Activated naive CD8-positive, alpha-beta T cell treated with anti-CD3 and anti-CD28 coated beads, Interleukin-2, amount 50 U/mL, for 24 hours (primary cell): Measurements from ENCODE around the gene UBR4.
A peak's percentile ranks its signal among the peaks of the same experiment; 100 is the strongest.

Experiments
- ATAC-seq: fragments of 150-1000 bp; cut with Tn5 transposase; one replicate; pipeline ENCODE4 v1.10.0; 2021
- DNase-seq: peaks from one replicate; pipeline ENCODE4 v3.0.0; 2021
- H3K27ac Mint-ChIP-seq: one replicate; pipeline ENCODE4 v1.8.0; 2021; ENCODE audit warnings: mild to moderate bottlenecking, mixed read lengths
- H3K27me3 Mint-ChIP-seq: one replicate; pipeline ENCODE4 v1.8.0; 2021; ENCODE audit warnings: mixed read lengths
- H3K36me3 Mint-ChIP-seq: one replicate; pipeline ENCODE4 v1.8.0; 2021; ENCODE audit warnings: low read depth, mixed read lengths
- H3K4me1 Mint-ChIP-seq: one replicate; pipeline ENCODE4 v1.8.0; 2021; ENCODE audit warnings: mixed read lengths
- H3K4me3 Mint-ChIP-seq: one replicate; pipeline ENCODE4 v1.8.0; 2021; ENCODE audit warnings: mild to moderate bottlenecking, moderate library complexity, mixed read lengths
- H3K9me3 Mint-ChIP-seq: one replicate; pipeline ENCODE4 v1.8.0; 2021; ENCODE audit warnings: mixed read lengths

The UBR4 gene

GRCh38 chr1:19123837-19124236 lies 86.2 kb downstream of the UBR4 start:
- H3K27me3 Mint-ChIP-seq: no peaks in the 10 kb centered on the region
- H3K36me3 Mint-ChIP-seq: peaks cover 92% of the 10 kb centered on the region
- H3K4me3 Mint-ChIP-seq: peak overlapping the region; percentile 56
- peak overlapping the region; percentile 90 for H3K27ac Mint-ChIP-seq
- DNase-seq: peak; percentile 35
- peak; percentile 65 for ATAC-seq
- no peaks in the 10 kb centered on the region for H3K9me3 Mint-ChIP-seq
- peaks cover 39% of the 10 kb centered on the region for H3K4me1 Mint-ChIP-seq

- H3K9me3 Mint-ChIP-seq: no peaks in the 10 kb centered on the region
- H3K27me3 Mint-ChIP-seq: no peaks in the 10 kb centered on the region
- H3K27ac Mint-ChIP-seq: no peak overlapping the region
- DNase-seq (no peak), ATAC-seq (no peak)
- no peak overlapping the region for H3K4me3 Mint-ChIP-seq
- H3K36me3 Mint-ChIP-seq: peaks cover 91% of the 10 kb centered on the region
- peaks cover 39% of the 10 kb centered on the region for H3K4me1 Mint-ChIP-seq
Measured at GRCh38 chr1:19122668-19123067, 87.4 kb downstream of the UBR4 start.

GRCh38 chr1:19121192-19121591 lies 88.9 kb downstream of the UBR4 start:
- ATAC-seq (no peak), DNase-seq (no peak)
- H3K4me1 Mint-ChIP-seq: peaks cover 28% of the 10 kb centered on the region
- H3K4me3 Mint-ChIP-seq: no peak overlapping the region
- H3K36me3 Mint-ChIP-seq: peaks cover 92% of the 10 kb centered on the region
- H3K27me3 Mint-ChIP-seq: no peaks in the 10 kb centered on the region
- H3K9me3 Mint-ChIP-seq: no peaks in the 10 kb centered on the region
- peak overlapping the region; percentile 20 for H3K27ac Mint-ChIP-seq

GRCh38 chr1:19120070-19120469 lies 90.0 kb downstream of the UBR4 start:
- Mint-ChIP-seq H3K36me3 (peaks cover 87% of the 10 kb centered on the region), H3K9me3 (no peaks in the 10 kb centered on the region), H3K4me3 (no peak overlapping the region), H3K27ac (no peak overlapping the region), H3K4me1 (peaks cover 17% of the 10 kb centered on the region), H3K27me3 (no peaks in the 10 kb centered on the region)
- DNase-seq (no peak), ATAC-seq (no peak)

- ATAC-seq (no peak), DNase-seq (no peak)
- peaks cover 76% of the 10 kb centered on the region for H3K36me3 Mint-ChIP-seq
- H3K4me1 Mint-ChIP-seq: no peaks in the 10 kb centered on the region
- no peaks in the 10 kb centered on the region for H3K27me3 Mint-ChIP-seq
- no peak overlapping the region for H3K27ac Mint-ChIP-seq
- no peaks in the 10 kb centered on the region for H3K9me3 Mint-ChIP-seq
- H3K4me3 Mint-ChIP-seq: no peak overlapping the region
Measured at GRCh38 chr1:19115082-19115808, 94.8 kb downstream of the UBR4 start.

GRCh38 chr1:19113697-19114092 lies 96.4 kb downstream of the UBR4 start:
- peak; percentile 31 for ATAC-seq
- Mint-ChIP-seq H3K4me3 (no peak overlapping the region), H3K27me3 (no peaks in the 10 kb centered on the region), H3K4me1 (no peaks in the 10 kb centered on the region), H3K9me3 (no peaks in the 10 kb centered on the region), H3K27ac (no peak overlapping the region), H3K36me3 (peaks cover 73% of the 10 kb centered on the region)
- peak; percentile 10 for DNase-seq

GRCh38 chr1:19112891-19113696 lies 97.0 kb downstream of the UBR4 start:
- no peak overlapping the region for H3K4me3 Mint-ChIP-seq
- H3K36me3 Mint-ChIP-seq: peaks cover 72% of the 10 kb centered on the region
- no peaks in the 10 kb centered on the region for H3K27me3 Mint-ChIP-seq
- ATAC-seq (no peak), DNase-seq (no peak)
- no peak overlapping the region for H3K27ac Mint-ChIP-seq
- no peaks in the 10 kb centered on the region for H3K9me3 Mint-ChIP-seq
- no peaks in the 10 kb centered on the region for H3K4me1 Mint-ChIP-seq

GRCh38 chr1:19110257-19110927 lies 99.7 kb downstream of the UBR4 start:
- H3K27ac Mint-ChIP-seq: no peak overlapping the region
- ATAC-seq: no peak
- H3K9me3 Mint-ChIP-seq: no peaks in the 10 kb centered on the region
- no peaks in the 10 kb centered on the region for H3K27me3 Mint-ChIP-seq
- DNase-seq: no peak
- no peaks in the 10 kb centered on the region for H3K4me1 Mint-ChIP-seq
- no peak overlapping the region for H3K4me3 Mint-ChIP-seq
- peaks cover 74% of the 10 kb centered on the region for H3K36me3 Mint-ChIP-seq

GRCh38 chr1:19109545-19109944 lies 100.5 kb downstream of the UBR4 start:
- ATAC-seq (no peak), DNase-seq (no peak)
- peaks cover 73% of the 10 kb centered on the region for H3K36me3 Mint-ChIP-seq
- no peaks in the 10 kb centered on the region for H3K27me3 Mint-ChIP-seq
- H3K4me3 Mint-ChIP-seq: no peak overlapping the region
- no peaks in the 10 kb centered on the region for H3K4me1 Mint-ChIP-seq
- H3K27ac Mint-ChIP-seq: no peak overlapping the region
- H3K9me3 Mint-ChIP-seq: no peaks in the 10 kb centered on the region

GRCh38 chr1:19101244-19101643 lies 108.8 kb downstream of the UBR4 start:
- Mint-ChIP-seq H3K36me3 (peaks cover 86% of the 10 kb centered on the region), H3K27ac (no peak overlapping the region)

GRCh38 chr1:19100028-19100427 lies 110.0 kb downstream of the UBR4 start:
- H3K36me3 Mint-ChIP-seq: peaks cover 86% of the 10 kb centered on the region
- no peak for ATAC-seq
- no peaks in the 10 kb centered on the region for H3K9me3 Mint-ChIP-seq
- no peaks in the 10 kb centered on the region for H3K27me3 Mint-ChIP-seq
- no peaks in the 10 kb centered on the region for H3K4me1 Mint-ChIP-seq
- DNase-seq: no peak
- no peak overlapping the region for H3K27ac Mint-ChIP-seq
- no peak overlapping the region for H3K4me3 Mint-ChIP-seq

More at GRCh38 chr1:19101244-19101643, 108.8 kb downstream of the UBR4 start:
- ATAC-seq (no peak), DNase-seq (no peak)
- Mint-ChIP-seq H3K4me3 (no peak overlapping the region), H3K4me1 (no peaks in the 10 kb centered on the region), H3K27me3 (no peaks in the 10 kb centered on the region), H3K9me3 (no peaks in the 10 kb centered on the region)

GRCh38 chr1:19096990-19097389 lies 113.1 kb downstream of the UBR4 start:
- no peak for ATAC-seq
- Mint-ChIP-seq H3K27ac (peak overlapping the region; percentile 37), H3K9me3 (no peaks in the 10 kb centered on the region), H3K4me1 (no peaks in the 10 kb centered on the region), H3K27me3 (no peaks in the 10 kb centered on the region), H3K4me3 (no peak overlapping the region), H3K36me3 (peaks cover 94% of the 10 kb centered on the region)
- DNase-seq: no peak

- Mint-ChIP-seq H3K27me3 (no peaks in the 10 kb centered on the region), H3K27ac (no peak overlapping the region), H3K4me3 (no peak overlapping the region), H3K36me3 (peaks cover 92% of the 10 kb centered on the region), H3K4me1 (no peaks in the 10 kb centered on the region), H3K9me3 (no peaks in the 10 kb centered on the region)
- ATAC-seq (no peak), DNase-seq (no peak)
Measured at GRCh38 chr1:19096036-19096833, 113.8 kb downstream of the UBR4 start.
